ENCODE data around the gene NPTX1.

Gene NPTX1

GRCh38 chr17:80456465-80457235 lies 19.8 kb downstream of the NPTX1 start:
- no peak for DNase-seq

- DNase-seq, result no peak
These were observed 20.6 kb downstream of the NPTX1 start for GRCh38 chr17:80455784-80456183.

GRCh38 chr17:80455336-80455710 lies 21.1 kb downstream of the NPTX1 start:
- DNase-seq, result no peak

- DNase-seq, result peak; percentile 97
These were observed 21.7 kb downstream of the NPTX1 start for GRCh38 chr17:80454557-80455335.

- no peak for DNase-seq
These were observed 22.3 kb downstream of the NPTX1 start for GRCh38 chr17:80453998-80454556.

DNA sequence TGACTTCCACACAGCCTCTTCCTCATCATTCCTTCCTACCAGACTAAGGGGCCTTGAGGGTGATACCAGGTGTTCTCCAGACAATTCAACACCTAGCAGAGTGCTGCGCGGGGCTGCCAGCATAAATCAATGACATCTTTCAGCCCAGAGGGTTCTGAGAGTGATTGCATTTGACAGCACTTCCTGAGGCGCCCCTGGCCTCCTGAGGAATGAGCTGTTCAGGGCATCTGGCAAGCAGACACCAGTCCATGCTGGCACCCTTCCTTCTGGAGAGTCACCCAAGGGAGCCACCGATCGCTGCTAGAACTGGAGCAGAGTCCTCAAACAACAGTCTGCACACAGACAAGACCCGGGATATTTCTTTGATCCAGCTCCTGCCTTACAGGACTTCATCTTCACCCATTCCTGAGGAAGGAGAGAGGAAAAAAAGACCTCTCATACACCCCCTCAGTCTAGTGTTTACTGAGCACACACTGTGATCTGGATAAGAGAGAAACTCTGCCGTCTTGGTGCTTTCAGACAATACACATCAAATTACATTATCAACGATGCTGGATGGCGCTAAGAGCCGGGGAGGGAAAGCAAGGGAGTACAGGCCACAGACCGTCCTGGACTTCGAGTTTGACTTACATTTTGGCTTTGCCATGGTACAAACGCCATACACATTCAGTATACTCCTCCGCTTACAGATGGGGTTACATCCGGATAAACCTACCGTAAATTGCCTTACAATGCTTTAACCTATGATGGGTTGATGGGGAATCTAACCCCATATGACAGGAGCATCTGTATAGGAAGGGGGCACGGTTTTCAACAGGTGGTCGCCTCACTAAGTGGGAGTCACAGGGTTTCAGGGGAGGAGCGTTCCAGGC lies 23.0 kb downstream of the NPTX1 start:
- no peak for DNase-seq

GRCh38 chr17:80452173-80452915 lies 24.1 kb downstream of the NPTX1 start:
- no peak for DNase-seq

GRCh38 chr17:80451104-80451775 lies 25.2 kb downstream of the NPTX1 start:
- DNase-seq, result no peak

GRCh38 chr17:80449930-80450576 lies 26.4 kb downstream of the NPTX1 start:
- no peak for DNase-seq

GRCh38 chr17:80449194-80449929 lies 27.0 kb downstream of the NPTX1 start:
- no peak for DNase-seq

DNA sequence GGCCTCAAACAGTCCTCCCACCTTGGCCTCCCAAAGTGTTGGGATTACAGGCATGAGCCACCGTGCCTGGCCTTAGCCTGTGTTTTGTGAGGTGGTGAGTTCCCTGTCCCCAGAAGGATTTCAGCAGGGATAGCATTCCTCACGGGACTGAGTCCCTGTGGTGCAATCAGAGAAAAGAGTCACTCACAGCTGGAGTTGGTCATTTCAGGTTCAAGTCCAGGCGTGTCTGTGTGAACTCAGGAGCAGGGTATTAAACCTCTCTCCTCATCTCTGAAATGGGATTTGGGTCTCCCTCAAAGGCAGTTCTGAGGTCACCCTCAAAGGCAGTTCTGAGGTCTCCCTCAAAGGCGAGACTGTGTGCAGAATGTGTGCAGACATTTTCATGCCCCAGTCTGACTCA lies 28.6 kb downstream of the NPTX1 start:
- no peak for DNase-seq

DNA sequence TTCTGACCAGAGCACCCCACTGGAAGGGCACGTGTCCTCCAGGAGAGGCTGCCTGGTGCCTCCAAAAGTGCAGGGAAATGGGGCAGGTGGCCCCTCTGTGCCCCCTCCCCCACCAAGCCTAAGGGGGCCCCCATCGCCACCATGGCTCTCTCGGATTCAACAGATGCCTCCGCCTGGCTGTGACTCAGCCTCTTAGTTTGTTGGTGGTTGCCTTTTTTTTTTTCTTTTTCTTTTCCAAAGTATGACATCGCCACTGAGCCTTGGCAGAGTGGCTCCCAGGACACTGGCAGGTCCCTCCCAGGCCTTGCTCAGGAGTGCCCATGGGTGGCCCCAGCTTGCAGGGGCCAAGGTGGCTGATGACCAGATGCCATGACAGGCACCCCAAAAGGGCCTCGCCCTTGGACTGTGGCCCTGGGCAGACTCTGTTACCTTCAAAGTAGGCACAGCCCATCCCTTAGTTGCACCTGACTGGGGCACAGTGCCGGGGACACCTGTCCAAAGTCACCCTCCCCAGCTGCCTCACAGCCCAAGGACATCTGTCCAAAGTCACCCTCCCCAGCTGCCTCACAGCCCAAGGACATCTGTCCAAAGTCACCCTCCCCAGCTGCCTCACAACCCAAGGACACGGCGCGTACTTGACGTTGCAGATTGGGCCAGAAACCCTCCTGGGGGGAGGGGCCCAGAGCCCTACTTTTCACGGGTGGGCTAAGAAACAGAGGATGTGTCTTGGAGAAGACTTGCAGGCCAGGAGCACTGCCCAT lies 29.6 kb downstream of the NPTX1 start:
- DNase-seq, result no peak

DNA sequence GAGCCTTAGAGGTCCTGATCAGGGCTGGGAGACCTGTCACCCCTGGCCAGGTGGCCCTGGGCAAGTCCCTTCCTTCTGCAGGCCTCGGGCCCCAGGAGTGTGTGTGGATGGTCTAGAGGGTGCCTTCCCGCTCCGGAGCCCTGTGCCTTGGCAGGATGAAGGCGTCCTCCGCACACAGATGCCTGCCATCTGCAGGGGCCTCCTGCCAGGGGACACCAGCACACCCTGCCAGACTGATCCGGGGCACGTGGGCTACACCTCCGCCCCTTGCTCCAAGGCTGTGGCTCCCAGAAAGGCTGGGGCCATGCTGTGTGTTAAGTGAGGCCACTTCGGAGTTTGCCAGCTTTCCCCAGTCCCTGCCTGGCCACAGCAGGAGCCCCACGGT lies 30.7 kb downstream of the NPTX1 start:
- no peak for DNase-seq

GRCh38 chr17:80445007-80445725 lies 31.2 kb downstream of the NPTX1 start:
- no peak for DNase-seq

GRCh38 chr17:80444644-80444979 lies 31.8 kb downstream of the NPTX1 start:
- no peak for DNase-seq

DNA sequence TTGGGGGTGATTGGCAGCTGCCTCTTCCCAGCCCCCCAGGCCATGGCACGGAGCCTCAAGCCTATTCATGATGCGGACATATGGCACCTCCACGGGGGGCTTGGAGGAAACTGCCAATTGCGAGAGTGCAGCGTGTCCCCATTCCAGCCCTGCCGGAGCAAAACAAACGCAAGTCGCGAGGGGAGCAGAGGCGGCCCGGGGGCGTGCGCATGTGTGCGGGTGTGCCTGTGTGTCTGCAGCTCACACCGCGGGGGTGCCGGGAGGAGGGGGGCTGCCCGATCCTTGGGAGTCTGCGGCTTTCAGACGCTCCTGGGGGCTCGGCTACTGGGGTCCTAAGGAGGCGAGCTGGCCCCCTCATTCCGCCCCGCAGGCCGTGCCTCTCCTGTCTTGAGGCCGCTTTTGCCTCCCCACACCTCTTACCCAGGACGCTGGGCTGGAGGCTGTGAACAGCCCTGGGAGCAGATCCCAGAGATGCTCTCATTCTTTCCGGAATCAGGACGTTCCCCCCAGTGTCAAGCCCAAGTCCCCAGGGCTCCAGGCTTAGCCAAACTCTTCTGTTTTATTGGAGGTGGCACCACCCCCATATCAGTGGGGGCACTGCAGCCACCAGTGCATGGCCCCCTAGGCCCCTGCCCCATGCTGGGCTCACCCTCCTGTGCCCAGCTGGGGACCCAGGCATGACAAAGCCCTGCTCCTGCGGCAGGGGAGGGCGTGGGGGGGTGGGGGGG lies 32.3 kb downstream of the NPTX1 start:
- DNase-seq, result no peak

DNA sequence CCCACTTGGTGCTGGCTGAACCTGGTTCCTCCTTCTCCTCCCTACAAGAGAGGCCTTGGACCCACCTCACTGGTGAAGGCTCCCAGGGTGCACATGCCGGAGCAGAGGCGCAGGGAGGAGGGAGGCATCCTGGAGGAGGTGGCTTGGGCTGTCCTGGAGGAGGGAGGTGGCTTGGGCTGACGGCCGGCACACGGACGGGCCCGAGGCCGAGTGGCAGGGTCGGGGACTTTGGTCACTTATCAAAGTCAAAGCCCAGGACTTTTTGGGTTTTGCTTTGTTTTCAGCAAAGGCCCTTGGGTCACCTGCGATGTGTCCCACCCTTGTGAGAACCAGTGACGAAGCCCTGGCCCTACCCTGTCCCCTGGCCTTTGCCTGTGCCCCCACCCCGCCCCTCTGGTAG lies 32.9 kb downstream of the NPTX1 start:
- DNase-seq, result no peak

GRCh38 chr17:80442764-80443163 lies 33.6 kb downstream of the NPTX1 start:
- DNase-seq, result no peak

DNA sequence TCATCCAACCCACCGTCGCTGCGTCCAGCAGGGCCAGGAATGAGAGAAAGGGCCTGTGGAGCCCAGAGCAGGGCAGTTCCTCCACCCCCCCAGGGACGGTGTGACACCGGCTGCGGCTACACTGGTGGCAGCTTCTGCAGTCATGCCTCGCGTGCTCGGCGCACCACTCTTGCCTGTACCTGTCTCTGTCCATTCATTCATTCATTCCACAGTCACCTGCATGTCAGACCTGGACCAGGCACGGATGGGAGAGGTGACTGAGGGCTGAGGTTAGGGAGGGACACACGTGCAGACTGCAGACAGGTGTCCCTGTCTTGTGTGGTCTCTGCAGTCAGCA lies 34.1 kb downstream of the NPTX1 start:
- DNase-seq, result no peak

Data from activated CD4-positive, CD25-positive, alpha-beta regulatory T cell treated with anti-CD3 and anti-CD28 coated beads, Interleukin-2, amount 50 U/mL, for 72 hours (primary cell).